GM18507 (cell line): Measurements from ENCODE around the gene APOLD1.
"Not testable (repeated sequence)": the region's sequence is repeated elsewhere in the genome, so short reads cannot be mapped to it uniquely, and the experiment has no call there.

Experiments
- DNase-seq: peaks from one replicate; pipeline ENCODE4 v3.0.0; 2011; ENCODE audit warnings: low read depth; ENCODE audit not compliant: insufficient read length; ENCODE audit errors: extremely low spot score
- FAIRE-seq: peaks from 2 replicates; lab custom pipeline; 2011; peaks lifted over from hg19 to GRCh38; lab: Jason Lieb, UNC

APOLD1 gene

GRCh38 chr12:12804011-12804410 is 18.6 kb downstream of the APOLD1 start:
- DNase-seq = no peak

GRCh38 chr12:12804432-12804886 is 19.0 kb downstream of the APOLD1 start:
- FAIRE-seq = no peak
- no peak for DNase-seq

More at GRCh38 chr12:12804011-12804410, 18.6 kb downstream of the APOLD1 start:
- FAIRE-seq = no peak

GRCh38 chr12:12806784-12807516 is 21.5 kb downstream of the APOLD1 start:
- FAIRE-seq = no peak

GRCh38 chr12:12807517-12807903 is 22.1 kb downstream of the APOLD1 start:
- not testable (repeated sequence) for FAIRE-seq, DNase-seq

More at GRCh38 chr12:12806784-12807516, 21.5 kb downstream of the APOLD1 start:
- no peak for DNase-seq

GRCh38 chr12:12807970-12808702 is 22.7 kb downstream of the APOLD1 start:
- FAIRE-seq (peak; percentile 81), DNase-seq (no peak)

GRCh38 chr12:12810553-12811021 is 25.1 kb downstream of the APOLD1 start:
- no peak for DNase-seq
- FAIRE-seq = no peak

GRCh38 chr12:12811343-12811742 is 25.9 kb downstream of the APOLD1 start:
- no peak for FAIRE-seq
- DNase-seq = no peak

GRCh38 chr12:12812174-12812573 is 26.7 kb downstream of the APOLD1 start:
- no peak for DNase-seq
- no peak for FAIRE-seq

GRCh38 chr12:12812618-12813119 is 27.2 kb downstream of the APOLD1 start:
- FAIRE-seq = no peak

GRCh38 chr12:12813120-12814101 is 28.0 kb downstream of the APOLD1 start, which contains the start of gene DDX47:
DDX47 (plus strand) TSS chr12:12813346; CDS start chr12:12813368, 22 bp downstream.
- FAIRE-seq = peak; percentile 94
- DNase-seq = peak; percentile 83

More at GRCh38 chr12:12812618-12813119, 27.2 kb downstream of the APOLD1 start:
- no peak for DNase-seq

- FAIRE-seq (peak; percentile 76), DNase-seq (no peak)
These were observed 32.2 kb downstream of the APOLD1 start for GRCh38 chr12:12817616-12818015.

GRCh38 chr12:12818701-12819100 is 33.2 kb downstream of the APOLD1 start:
- FAIRE-seq (peak; percentile 41), DNase-seq (no peak)

- no peak for FAIRE-seq
- DNase-seq = no peak
These were observed 33.8 kb downstream of the APOLD1 start for GRCh38 chr12:12819221-12819620.

GRCh38 chr12:12819752-12820311 is 34.4 kb downstream of the APOLD1 start:
- FAIRE-seq (no peak), DNase-seq (no peak)

GRCh38 chr12:12820376-12820775 is 34.9 kb downstream of the APOLD1 start:
- DNase-seq, FAIRE-seq: not testable (repeated sequence)

- DNase-seq = no peak
- FAIRE-seq = peak; percentile 84
These were observed 36.5 kb downstream of the APOLD1 start for GRCh38 chr12:12821975-12822374.

GRCh38 chr12:12822886-12823285 is 37.4 kb downstream of the APOLD1 start:
- peak; percentile 50 for FAIRE-seq
- DNase-seq = no peak

GRCh38 chr12:12823300-12823699 is 37.8 kb downstream of the APOLD1 start:
- DNase-seq (no peak), FAIRE-seq (no peak)

GRCh38 chr12:12823811-12824210 is 38.4 kb downstream of the APOLD1 start:
- FAIRE-seq (no peak), DNase-seq (no peak)
